Measurements from ENCODE around the gene RXFP2. TPM values are rescaled to one million over a fixed set of nuclear protein-coding genes. Genes with fewer than 3 reads are reported as not detected.

RXFP2 gene
- total RNA-seq, 1 experiment from 2014 or later, result 1.9 TPM

DNA sequence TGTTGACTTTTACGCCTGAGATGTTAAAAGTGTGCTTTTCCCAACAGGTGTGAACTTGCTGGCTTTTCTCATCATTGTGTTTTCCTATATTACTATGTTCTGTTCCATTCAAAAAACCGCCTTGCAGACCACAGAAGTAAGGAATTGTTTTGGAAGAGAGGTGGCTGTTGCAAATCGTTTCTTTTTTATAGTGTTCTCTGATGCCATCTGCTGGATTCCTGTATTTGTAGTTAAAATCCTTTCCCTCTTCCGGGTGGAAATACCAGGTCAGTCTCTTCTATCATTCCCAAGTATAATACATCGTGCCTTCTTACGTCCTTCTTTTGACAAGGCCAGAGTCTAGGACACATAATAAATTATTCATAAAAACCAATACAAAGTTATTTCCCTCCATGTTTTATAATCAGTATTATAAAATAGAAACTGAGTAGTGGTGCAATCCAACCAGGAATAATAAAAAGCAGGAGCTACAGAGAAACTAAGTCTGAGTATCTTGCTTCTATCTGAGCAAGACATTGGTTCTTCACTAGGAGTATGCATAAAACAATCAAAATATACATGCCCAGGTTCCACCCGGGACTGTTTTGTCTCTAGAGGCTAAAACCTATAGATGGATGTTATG is 57.9 kb downstream of the RXFP2 start:
- no peaks in the 10 kb centered on the region for H3K27me3 ChIP-seq
- H3K9me3 ChIP-seq, result no peaks in the 10 kb centered on the region
- no peaks in the 10 kb centered on the region; the same call in 1 of the 2 replicates for H3K36me3 ChIP-seq
- DNase-seq, result no peak
- H3K4me3 ChIP-seq, result no peak overlapping the region

DNA sequence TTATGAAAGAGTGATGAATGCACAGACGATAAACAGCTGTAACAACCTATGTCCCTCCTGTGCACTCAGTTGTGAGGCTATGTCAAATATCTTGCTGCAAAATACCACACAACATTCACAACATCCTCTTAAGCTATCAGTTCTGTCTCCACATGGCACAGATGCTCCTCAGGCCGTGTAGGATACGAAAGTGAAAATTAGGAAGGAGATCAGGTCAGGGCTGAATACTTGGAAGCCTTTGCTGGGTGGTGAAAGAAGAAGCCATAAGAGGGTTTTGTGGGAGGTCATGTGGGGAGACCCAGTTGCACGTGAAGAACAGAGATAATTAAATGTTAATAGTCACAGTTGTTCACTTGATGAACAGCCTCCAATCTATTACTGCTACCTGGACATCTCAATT is 58.9 kb downstream of the RXFP2 start:
- no peak for DNase-seq
- Histone ChIP-seq H3K9me3 (no peaks in the 10 kb centered on the region), H3K27me3 (no peaks in the 10 kb centered on the region), H3K4me3 (no peak overlapping the region), H3K36me3 (no peaks in the 10 kb centered on the region; the same call in 1 of the 2 replicates)

DNA sequence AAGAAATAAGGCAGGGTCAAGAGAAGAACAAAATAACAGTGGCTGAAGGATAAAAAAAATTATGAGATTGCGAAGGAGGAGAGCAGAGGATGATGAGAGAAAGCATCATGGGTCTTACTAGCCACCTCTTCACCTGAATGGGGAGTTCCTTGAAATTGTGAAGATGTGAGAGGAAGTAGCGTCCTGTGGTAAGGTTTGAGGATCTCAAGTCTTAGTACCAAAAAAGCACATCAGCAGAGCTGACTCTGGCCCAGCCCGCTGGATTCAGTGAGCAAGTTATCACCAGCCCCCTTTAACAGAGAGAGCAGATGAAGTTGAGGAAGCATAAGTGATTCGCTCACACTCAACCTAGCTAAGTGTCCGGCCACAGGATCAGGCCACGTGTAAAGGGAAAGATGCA is 61.8 kb downstream of the RXFP2 start:
- DNase-seq, result no peak
- H3K36me3 ChIP-seq, result no peaks in the 10 kb centered on the region
- no peaks in the 10 kb centered on the region for H3K9me3 ChIP-seq
- no peaks in the 10 kb centered on the region for H3K27me3 ChIP-seq
- H3K4me3 ChIP-seq, result no peak overlapping the region

DNA sequence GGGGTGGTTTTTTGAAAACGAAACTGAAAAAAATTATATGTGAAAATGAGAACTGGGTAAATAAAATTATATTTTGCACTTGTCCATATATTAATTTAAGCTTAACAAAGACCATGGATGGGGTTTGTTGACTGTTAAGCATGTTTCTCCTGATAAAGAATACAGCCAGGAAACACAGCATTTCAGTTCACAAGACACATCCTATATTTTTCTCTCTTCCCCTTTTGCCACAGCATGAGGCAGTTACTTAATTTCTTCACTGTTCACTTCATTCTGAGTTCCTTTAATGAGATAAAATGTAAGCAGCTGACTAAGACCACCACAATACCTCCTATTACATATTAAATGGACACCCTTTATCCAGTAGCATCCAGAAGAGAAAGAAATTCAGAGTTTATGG is 64.0 kb downstream of the RXFP2 start:
- DNase-seq, result no peak
- H3K36me3 ChIP-seq, result no peaks in the 10 kb centered on the region
- H3K27me3 ChIP-seq, result no peaks in the 10 kb centered on the region
- H3K4me3 ChIP-seq, result no peak overlapping the region
- no peaks in the 10 kb centered on the region for H3K9me3 ChIP-seq

DNA sequence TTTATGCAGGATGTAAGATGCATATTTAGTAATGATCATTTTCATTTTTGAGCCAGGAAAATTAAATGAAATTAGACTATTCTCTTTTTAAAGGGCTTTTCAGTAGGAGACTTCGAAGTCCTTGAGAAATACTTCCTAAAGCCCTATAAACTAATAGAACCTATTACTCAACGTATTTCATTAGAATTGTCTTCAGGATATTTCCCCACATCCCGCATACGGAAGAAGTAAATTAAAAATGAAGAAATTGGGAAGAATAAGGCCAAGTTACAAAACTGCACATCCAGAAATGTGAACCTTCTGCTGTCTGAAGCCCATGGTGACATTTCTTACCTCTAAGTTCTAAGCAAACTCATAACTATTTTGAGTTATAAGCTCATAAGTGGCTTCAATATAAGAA is 66.5 kb downstream of the RXFP2 start:
- H3K9me3 ChIP-seq, result no peaks in the 10 kb centered on the region
- no peak overlapping the region for H3K4me3 ChIP-seq
- no peaks in the 10 kb centered on the region for H3K36me3 ChIP-seq
- H3K27me3 ChIP-seq, result no peaks in the 10 kb centered on the region
- DNase-seq, result no peak

DNA sequence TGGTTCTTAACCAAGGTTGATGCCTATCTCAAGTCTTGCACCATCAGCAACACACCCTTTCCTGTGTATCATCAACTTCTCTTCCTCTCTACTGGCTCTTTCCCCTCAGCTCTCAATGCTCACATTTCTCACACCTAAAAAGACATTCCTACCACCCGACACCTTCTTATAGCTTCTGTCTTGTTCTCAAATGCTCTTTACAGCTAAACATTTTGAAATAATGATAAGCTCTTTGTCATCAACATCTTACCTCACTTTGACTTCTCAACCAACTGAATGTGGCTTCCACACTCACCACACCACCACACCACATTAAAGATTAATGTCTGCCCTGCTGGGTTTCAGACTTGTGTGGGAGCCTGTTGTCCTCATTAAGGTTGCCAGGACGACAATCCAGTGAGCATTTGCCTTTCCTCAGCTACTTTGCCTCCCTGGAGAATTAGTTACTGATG is 67.8 kb downstream of the RXFP2 start:
- H3K9me3 ChIP-seq, result no peaks in the 10 kb centered on the region
- no peak for DNase-seq
- H3K36me3 ChIP-seq, result no peaks in the 10 kb centered on the region
- no peak overlapping the region for H3K4me3 ChIP-seq
- no peaks in the 10 kb centered on the region for H3K27me3 ChIP-seq

DNA sequence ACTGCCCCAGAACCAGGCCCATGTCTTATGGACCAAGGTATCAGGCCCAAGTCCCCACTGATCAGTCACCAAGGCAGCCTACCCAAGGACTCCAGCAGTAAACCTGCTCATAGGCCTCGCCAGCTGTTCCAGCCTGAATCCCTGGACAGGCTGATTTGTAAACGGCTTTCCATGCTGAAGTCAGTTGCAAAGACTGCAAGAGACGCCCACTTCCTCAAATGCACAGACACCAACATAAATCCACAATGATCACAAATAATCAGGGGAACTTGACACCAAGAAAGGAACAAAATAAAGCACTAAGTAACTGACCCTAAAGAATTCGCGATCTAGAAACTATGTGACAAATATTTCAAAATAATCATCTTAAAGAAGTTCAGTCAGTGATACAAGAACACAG is 75.2 kb downstream of the RXFP2 start:
- Histone ChIP-seq H3K9me3 (peaks cover 5% of the 10 kb centered on the region), H3K36me3 (no peaks in the 10 kb centered on the region), H3K4me3 (no peak overlapping the region), H3K27me3 (no peaks in the 10 kb centered on the region)
- DNase-seq, result no peak

DNA sequence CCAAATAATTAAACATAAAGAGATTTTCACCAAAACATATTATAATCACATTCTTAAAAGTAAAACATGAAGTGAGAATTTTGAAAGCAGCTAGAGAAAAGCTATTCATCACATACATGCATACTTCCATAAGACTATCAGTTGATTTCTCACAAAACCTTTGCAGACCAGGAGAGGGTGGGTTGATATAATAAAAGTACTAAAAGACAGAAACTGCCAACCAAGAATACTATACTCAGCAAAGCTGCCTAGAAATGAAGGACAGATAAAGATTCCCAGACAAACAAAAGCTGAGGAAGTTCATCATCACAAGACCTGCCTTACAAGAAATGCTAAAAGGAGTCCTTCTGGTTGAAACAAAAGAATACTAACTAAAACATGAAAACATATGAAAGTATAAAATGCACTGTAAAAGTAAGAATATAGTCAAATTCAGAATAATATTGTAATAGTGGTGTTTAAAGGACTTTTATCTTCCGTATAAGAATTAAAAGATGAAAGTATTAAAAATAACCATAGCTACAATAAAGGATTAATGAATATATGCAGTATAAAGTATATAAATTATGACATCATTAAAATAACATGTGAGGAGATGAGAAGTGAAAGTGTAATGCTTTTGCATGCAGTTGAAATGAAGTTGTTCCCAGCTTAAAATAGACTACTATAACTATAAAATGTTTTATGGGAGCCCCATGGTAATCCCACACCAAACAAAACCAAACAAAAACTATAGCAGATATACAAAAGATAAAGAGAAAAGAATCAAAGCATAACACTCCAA is 76.2 kb downstream of the RXFP2 start:
- Histone ChIP-seq H3K9me3 (peaks cover 5% of the 10 kb centered on the region), H3K27me3 (no peaks in the 10 kb centered on the region), H3K4me3 (no peak overlapping the region), H3K36me3 (no peaks in the 10 kb centered on the region)
- no peak for DNase-seq

DNA sequence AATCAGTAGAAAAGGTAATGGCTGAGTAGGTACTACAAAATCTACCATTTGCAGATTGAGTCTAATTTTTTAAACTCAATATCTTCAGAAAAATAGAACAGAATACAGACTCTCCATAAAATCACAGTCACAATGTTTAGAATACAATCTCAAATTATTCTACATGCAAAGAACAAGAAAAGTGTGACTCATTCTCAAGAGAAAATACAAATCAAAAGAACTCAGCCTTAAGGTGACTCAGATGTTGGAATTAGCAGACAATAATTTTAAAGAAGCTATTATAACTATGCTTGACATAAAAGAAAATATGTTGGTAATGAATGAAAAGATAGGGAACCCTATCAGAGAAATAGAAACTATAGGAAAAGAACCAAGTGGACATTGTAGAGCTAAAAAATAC is 78.9 kb downstream of the RXFP2 start:
- H3K4me3 ChIP-seq, result no peak overlapping the region
- no peaks in the 10 kb centered on the region for H3K27me3 ChIP-seq
- no peak for DNase-seq
- H3K36me3 ChIP-seq, result no peaks in the 10 kb centered on the region
- peaks cover 5% of the 10 kb centered on the region for H3K9me3 ChIP-seq

DNA sequence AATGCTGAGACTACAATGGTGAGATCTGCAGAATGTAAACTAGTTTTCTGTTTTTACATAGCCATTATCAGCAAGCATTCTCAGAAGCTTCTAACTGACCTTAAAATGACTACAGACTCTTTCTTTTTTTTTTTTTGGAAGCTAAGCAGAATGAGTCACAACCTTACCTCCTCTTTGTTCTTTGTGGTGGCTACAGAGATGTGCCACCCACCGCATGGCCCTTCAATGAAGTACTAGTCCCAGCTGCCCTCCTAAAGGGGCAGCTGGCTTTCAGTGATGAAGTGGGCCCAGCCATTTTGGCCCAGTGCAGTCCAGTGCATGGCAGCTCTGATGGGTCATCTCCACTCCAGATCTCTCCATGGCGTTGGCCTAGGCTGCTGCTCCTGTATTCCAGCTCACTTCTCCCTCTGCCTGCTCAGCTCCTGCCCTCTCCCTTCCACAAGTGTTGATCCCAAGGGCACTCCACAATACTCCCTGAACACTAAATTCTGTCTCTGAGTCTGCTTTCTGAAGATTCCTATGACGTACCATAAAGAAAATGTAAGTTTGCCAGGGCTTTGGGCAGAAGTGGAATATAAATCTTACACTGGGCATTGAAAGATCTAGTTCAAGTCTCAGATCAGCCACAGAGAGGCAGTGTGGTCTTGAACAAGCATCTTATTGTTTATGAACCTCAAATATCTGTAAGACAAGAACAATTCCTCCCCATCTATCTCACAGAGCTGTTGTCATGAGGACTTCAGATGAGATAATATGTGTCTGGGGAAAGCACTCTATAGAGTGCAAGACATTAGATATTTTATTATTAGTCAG is 85.6 kb downstream of the RXFP2 start:
- Histone ChIP-seq H3K36me3 (no peaks in the 10 kb centered on the region), H3K4me3 (no peak overlapping the region), H3K9me3 (no peaks in the 10 kb centered on the region), H3K27me3 (no peaks in the 10 kb centered on the region)
- no peak for DNase-seq

DNA sequence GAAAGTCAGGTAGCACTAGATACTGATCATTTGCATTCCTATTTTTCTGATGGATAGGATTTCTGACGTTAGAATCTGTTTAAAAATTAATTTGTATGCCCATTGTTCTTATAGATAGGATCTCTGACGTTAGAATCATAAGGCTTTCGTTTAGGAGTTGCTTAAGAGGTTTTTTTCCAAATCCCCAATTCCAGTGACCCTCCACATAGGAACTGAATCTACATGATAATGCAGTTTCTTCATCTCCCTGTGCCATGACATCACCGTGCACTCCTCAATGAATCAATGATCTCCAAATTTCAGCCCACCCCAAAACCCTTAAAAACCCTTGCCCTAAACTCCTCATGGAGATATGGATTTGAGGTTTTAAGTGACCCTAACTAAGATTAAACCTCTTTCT is 87.2 kb downstream of the RXFP2 start:
- no peaks in the 10 kb centered on the region for H3K27me3 ChIP-seq
- H3K9me3 ChIP-seq, result no peaks in the 10 kb centered on the region
- H3K4me3 ChIP-seq, result no peak overlapping the region
- no peak for DNase-seq
- H3K36me3 ChIP-seq, result no peaks in the 10 kb centered on the region

DNA sequence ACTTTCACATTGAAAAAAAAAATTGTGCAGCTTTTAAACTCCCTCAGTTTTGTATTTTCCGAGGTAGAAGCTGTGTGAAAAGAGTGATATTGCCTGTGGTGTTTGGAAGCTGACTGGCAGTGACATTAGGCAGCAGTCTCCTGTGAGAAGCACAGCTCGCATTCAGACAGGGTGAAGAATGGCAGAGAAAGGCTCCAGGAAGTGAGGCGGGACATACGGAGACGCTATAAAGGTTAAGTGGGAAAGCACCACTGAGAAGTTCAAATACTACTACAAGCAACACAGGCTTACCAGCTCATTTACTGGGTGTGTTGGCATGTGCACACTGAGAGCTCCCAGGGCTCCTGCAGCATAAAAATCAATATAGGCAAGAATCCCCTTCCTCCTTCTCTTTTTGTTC is 88.4 kb downstream of the RXFP2 start:
- no peak overlapping the region for H3K4me3 ChIP-seq
- no peaks in the 10 kb centered on the region for H3K27me3 ChIP-seq
- DNase-seq, result no peak
- no peaks in the 10 kb centered on the region for H3K36me3 ChIP-seq
- no peaks in the 10 kb centered on the region for H3K9me3 ChIP-seq

DNA sequence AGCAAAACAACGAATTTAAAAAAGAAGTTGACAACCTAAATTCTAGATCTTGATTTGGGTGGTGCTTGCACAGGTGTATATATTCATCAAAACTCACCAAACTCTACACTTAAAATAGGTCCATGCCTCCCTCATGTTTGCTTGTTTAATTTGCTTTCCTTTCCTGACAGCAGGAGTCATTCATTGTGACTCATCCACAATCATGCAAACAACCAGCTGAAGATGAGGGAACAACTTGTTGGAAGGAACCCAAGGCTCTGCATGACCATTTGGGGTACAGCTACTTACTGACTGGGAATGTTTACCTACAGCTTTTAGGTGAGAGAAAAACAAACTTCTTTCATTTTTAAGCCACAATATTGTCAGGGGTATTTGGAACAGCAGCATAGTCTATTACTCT is 96.6 kb downstream of the RXFP2 start:
- no peak overlapping the region for H3K4me3 ChIP-seq
- H3K27me3 ChIP-seq, result peaks cover 6% of the 10 kb centered on the region; the same call in 1 of the 2 replicates
- no peaks in the 10 kb centered on the region for H3K36me3 ChIP-seq
- peak; percentile 57 for DNase-seq
- H3K9me3 ChIP-seq, result no peaks in the 10 kb centered on the region

DNA sequence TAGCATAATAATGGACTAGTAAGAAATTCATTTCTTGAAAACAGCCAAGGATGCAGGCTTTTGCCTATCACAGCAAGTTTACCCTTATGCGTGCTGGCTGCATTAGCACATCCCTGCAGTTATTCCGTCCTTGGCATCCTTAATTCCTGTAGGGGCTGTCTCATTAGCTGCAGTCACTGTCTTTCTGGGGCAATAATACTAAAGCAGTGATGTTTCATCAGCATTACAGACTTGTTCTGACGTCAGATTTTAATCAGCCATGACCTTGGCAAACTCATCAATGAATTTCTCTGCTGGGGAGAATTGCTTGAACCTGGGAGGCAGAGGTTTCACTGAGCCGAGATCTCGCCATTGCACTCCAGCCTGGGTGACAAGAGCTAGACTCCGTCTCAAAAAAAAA is 103.7 kb downstream of the RXFP2 start:
- Histone ChIP-seq H3K27me3 (peaks cover 8% of the 10 kb centered on the region; the same call in 1 of the 2 replicates), H3K9me3 (no peaks in the 10 kb centered on the region), H3K4me3 (no peak overlapping the region), H3K36me3 (no peaks in the 10 kb centered on the region)
- no peak for DNase-seq

DNA sequence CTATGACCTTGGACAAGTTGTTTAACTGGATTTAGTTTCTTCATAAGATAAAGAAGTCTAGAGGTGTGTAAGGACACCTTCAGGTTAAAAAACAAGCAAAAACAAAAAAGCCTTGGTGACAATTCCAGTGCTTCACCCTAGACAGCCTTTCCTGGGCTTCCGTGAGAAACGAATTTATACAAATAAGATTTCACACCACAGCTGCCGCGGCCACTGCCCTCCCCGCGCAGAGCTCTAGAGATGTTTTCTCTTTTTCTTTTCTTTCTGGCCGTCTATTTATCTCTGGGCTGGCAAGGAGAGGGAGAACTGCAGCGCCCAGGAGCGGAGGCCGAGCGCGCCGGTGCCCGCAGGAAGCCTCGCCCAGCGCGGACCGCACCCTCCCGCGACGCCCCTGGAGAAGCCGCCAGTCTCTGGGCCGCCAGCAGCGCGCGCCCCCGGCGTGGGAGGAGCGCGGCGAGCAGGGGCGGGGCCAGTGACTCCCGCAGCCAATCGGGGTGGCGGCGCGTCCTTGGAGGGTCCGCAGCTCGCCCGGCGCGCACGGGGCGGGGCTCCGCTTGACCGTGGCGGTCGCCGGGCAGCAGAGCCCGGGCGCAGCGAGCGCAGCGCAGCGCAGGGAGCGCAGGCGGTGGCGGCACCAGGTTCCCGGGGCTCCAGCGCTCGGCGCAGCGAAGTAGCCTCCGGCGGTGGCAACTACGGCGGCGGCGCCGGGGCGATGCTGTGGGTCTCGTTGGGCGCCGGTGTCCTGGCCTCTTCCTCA is 107.0 kb downstream of the RXFP2 start:
- H3K36me3 ChIP-seq, result no peaks in the 10 kb centered on the region
- H3K9me3 ChIP-seq, result no peaks in the 10 kb centered on the region
- DNase-seq, result peak; percentile 90
- peak overlapping the region; percentile 59 for H3K4me3 ChIP-seq
- peaks cover 2% of the 10 kb centered on the region for H3K27me3 ChIP-seq

DNA sequence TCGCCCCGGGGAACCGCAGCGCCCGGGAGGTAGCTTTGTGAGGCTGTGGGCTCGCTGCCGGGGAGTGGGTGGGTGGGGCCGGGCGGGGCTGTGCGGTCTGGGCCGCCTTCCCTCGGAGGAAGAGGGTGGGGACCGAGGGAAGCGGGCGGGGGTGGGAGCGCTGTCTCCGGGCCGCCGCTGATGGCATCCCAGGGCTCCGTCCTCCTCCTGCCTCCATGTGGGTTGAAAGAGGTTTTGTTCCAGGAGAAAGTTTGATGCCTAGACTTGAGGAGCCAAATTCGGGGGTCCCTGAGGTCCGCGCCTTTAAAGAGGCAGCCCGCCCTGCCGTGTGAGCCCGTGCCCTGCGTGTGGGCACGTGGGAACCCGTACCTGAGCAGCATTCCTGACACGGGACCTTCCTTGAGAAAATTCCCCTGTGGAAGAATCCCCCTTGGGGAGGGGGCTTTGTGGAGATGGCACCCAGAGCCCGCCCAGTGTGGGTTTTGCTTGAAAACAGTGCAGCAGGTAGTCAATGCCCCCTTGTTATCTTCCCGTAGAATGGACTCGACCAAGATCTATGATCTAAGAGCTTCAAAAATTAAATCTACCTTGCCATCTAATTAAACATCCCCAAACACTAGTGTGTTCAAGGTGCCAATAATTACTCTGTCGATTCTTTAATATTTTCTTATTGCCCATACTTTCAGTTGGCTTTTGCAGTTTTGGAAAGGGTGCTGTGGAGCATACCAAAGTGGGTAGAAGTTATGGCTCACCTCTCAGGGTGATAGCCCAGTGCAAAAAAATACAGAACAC is 107.8 kb downstream of the RXFP2 start:
- no peaks in the 10 kb centered on the region for H3K36me3 ChIP-seq
- no peaks in the 10 kb centered on the region for H3K9me3 ChIP-seq
- H3K4me3 ChIP-seq, result peak overlapping the region; percentile 59
- peaks cover 2% of the 10 kb centered on the region for H3K27me3 ChIP-seq
- peak; percentile 13 for DNase-seq
